Neural progenitor cell (in vitro differentiated cells): ENCODE measurements around the gene MKX.

ENCODE experiments used
- CTCF ChIP-seq: fragments of 200-600 bp; sonication (generic); IDR thresholded peaks from 2 replicates; pipeline ENCODE4 v1.5.1; 2017; ENCODE audit warnings: antibody characterized with exemption, mild to moderate bottlenecking
- EZH2 ChIP-seq: fragments of 200-600 bp; sonication (generic); IDR thresholded peaks from 2 replicates; pipeline ENCODE4 v1.6.1; 2017; ENCODE audit warnings: antibody characterized with exemption, mild to moderate bottlenecking, moderate library complexity

- TF ChIP-seq CTCF (no peak), EZH2 (no peak)
Observed at GRCh38 chr10:27695706-27696105, 49.9 kb downstream of the MKX start.
